Esophagus muscularis mucosa (tissue), 4 donors: ENCODE results near the gene TANC1. TPM values are rescaled to one million over a fixed set of nuclear protein-coding genes. Genes with fewer than 3 reads are reported as not detected.

Experiments used
- DNase-seq: peaks from one replicate; pipeline ENCODE4 v3.0.0-alpha.2; 2017; ENCODE audit errors: extremely low spot score
- H3K27ac ChIP-seq, 4 donors: fragments of 200-600 bp; sonication (generic); replicated peaks in 1 of 4; 1 replicate in 3 of 4; 2 replicates in 1 of 4; pipeline ENCODE4 v1.5.1; 2016 to 2019; ENCODE audit warnings: mild to moderate bottlenecking in 1 of 4
- H3K27me3 ChIP-seq, 4 donors: fragments of 200-600 bp; sonication (generic); one replicate each; pipeline versions ENCODE4 v1.5.1 to v1.6.0; 2016 to 2019
- H3K36me3 ChIP-seq, 4 donors: fragments of 200-600 bp; sonication (generic); one replicate each; pipeline ENCODE4 v1.5.1; 2016 to 2019
- H3K4me1 ChIP-seq, 4 donors: fragments of 200-600 bp; sonication (generic); one replicate each; pipeline ENCODE4 v1.5.1; 2016 to 2019
- H3K4me3 ChIP-seq, 4 donors: fragments of 200-600 bp; sonication (generic); 1 replicate in 2 of 4; 2 replicates in 2 of 4; pipeline ENCODE4 v1.5.1; 2016 to 2019; ENCODE audit warnings: mild to moderate bottlenecking in 4 of 4, moderate library complexity in 1 of 4
- H3K9me3 ChIP-seq, 4 donors: fragments of 200-600 bp; sonication (generic); 1 replicate in 3 of 4; 2 replicates in 1 of 4; pipeline ENCODE4 v1.5.1; 2016 to 2019
- CTCF ChIP-seq, 3 experiments: fragments of 200-600 bp in 2 of 3; fragments of 450-650 bp in 1 of 3; sonication (generic) in 2 of 3; IDR thresholded peaks; one replicate each; pipeline ENCODE4 v1.5.1; 2017 to 2019; ENCODE audit warnings: antibody characterized with exemption in 3 of 3, mild to moderate bottlenecking in 2 of 3, moderate library complexity in 1 of 3
- EP300 ChIP-seq: sonication (generic); formaldehyde crosslinking; IDR thresholded peaks from one replicate; pipeline ENCODE4 v1.6.1; 2017; ENCODE audit warnings: antibody characterized with exemption
- POLR2A ChIP-seq: fragments of 450-650 bp; IDR thresholded peaks from one replicate; pipeline ENCODE4 v1.6.1; 2017; ENCODE audit warnings: antibody characterized with exemption, moderate library complexity, mild to moderate bottlenecking, low read depth
- POLR2AphosphoS5 ChIP-seq, 2 donors: sonication (generic); formaldehyde crosslinking; IDR thresholded peaks; one replicate each; pipeline ENCODE4 v1.6.1; 2017; ENCODE audit warnings: antibody characterized with exemption in 2 of 2
- WGBS: methylation state at CpG from one replicate; pipeline ENCODE4 v1.1.5; 2018; 5-methylcytosine and 5-hydroxymethylcytosine counted together
- intact Hi-C: fragments of 100-400 bp; cut with DNase I; formaldehyde crosslinking; loops from one replicate; pipeline ENCODE4 v1.15.1; 2023
- total RNA-seq, 4 donors: library from RNA; depleted of rRNA; stranded (reverse); fragments of >200 nt; gene quantifications; one replicate each; pipeline versions ENCODE4 v1.1.0 to v1.2.1, GENCODE V29; 2016

The TANC1 gene
- total RNA-seq, 4 donors from 2014 or later, result 34.3 to 54.0 (median 52.9) TPM

DNA sequence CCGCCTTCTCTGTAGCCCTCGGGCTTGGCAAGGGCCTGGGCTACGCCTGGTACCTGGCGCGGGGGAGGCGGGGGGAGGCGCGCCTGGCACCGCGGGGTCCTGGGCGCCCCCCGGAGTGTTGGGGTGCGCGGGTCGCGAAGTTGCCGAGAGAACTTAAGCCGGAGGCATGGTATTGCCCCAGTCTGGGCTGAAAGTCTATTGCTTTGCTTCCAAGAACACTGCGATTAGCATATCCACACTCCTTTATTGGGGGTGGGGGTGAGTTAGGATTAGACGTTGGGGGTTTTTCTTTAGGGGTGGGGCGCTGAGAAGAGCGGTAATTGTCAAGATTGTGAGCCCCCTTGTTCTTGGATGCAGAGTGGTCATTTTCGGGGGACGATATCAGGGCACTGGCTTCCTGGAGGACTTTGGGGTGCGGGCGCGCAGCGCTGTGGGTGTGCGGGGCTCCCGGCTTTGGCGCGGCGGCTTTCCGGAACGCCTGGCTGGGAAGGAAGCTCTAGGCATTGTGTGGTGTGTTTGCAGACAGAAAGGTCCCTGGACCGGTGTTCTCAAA, 798 bp downstream of the TANC1 start:
- peak in 1 of 2 donors; percentile 16 for TF ChIP-seq POLR2AphosphoS5 (IDR thresholded peaks at IDR 0.05)
- no peak for TF ChIP-seq POLR2A
- intact Hi-C loops, result loop anchor here (5.0 kb wide), 1 partner anchor 153 kb away; no protein-coding TSS in a partner anchor
- H3K27ac ChIP-seq, result peak overlapping the region; percentile 88 to 95 (median 94)
- no peaks in the 10 kb centered on the region for H3K27me3 ChIP-seq
- H3K4me3 ChIP-seq, result peak overlapping the region; percentile 79 to 91 (median 88)
- peaks cover 39 to 60% (median 48%) of the 10 kb centered on the region in 4 donors for H3K4me1 ChIP-seq
- 0% methylated on average over 8 of the region's 36 CpGs for WGBS
- H3K9me3 ChIP-seq, result no peaks in the 10 kb centered on the region
- H3K36me3 ChIP-seq, result no peaks in the 10 kb centered on the region
- DNase-seq, result no peak

- intact Hi-C loops, result loop anchor here (5.0 kb wide), 1 partner anchor 153 kb away; no protein-coding TSS in a partner anchor
Measured at GRCh38 chr2:158969715-158970240, 1.3 kb downstream of the TANC1 start.

GRCh38 chr2:158970241-158970751, 1.9 kb downstream of the TANC1 start:
- Histone ChIP-seq H3K27ac (peak overlapping the region; percentile 88 to 95 (median 94)), H3K27me3 (no peaks in the 10 kb centered on the region), H3K4me3 (peak overlapping the region; percentile 79 to 91 (median 88)), H3K4me1 (peaks cover 39 to 64% (median 48%) of the 10 kb centered on the region in 4 donors), H3K9me3 (no peaks in the 10 kb centered on the region), H3K36me3 (no peaks in the 10 kb centered on the region)
- WGBS, result 30% methylated on average over 3 of the region's 3 CpGs
- intact Hi-C loops, result no loop called here
- TF ChIP-seq EP300, result no peak
- no peak for TF ChIP-seq CTCF (IDR thresholded peaks at IDR 0.05)
- TF ChIP-seq POLR2A, result no peak
- TF ChIP-seq POLR2AphosphoS5 (IDR thresholded peaks at IDR 0.05), result no peak
- no peak for DNase-seq

More at GRCh38 chr2:158969715-158970240, 1.3 kb downstream of the TANC1 start:
- H3K27ac ChIP-seq, result peak overlapping the region; percentile 88 to 95 (median 94)
- H3K4me3 ChIP-seq, result peak overlapping the region; percentile 79 to 91 (median 88)
- no peak for DNase-seq
- no peaks in the 10 kb centered on the region for H3K9me3 ChIP-seq
- H3K36me3 ChIP-seq, result no peaks in the 10 kb centered on the region
- peaks cover 39 to 64% (median 48%) of the 10 kb centered on the region in 4 donors for H3K4me1 ChIP-seq
- TF ChIP-seq CTCF (IDR thresholded peaks at IDR 0.05), result no peak
- TF ChIP-seq POLR2AphosphoS5 (IDR thresholded peaks at IDR 0.05), result peak; percentile 8 to 36
- no peaks in the 10 kb centered on the region for H3K27me3 ChIP-seq
- 5% methylated on average over 15 of the region's 25 CpGs for WGBS

DNA sequence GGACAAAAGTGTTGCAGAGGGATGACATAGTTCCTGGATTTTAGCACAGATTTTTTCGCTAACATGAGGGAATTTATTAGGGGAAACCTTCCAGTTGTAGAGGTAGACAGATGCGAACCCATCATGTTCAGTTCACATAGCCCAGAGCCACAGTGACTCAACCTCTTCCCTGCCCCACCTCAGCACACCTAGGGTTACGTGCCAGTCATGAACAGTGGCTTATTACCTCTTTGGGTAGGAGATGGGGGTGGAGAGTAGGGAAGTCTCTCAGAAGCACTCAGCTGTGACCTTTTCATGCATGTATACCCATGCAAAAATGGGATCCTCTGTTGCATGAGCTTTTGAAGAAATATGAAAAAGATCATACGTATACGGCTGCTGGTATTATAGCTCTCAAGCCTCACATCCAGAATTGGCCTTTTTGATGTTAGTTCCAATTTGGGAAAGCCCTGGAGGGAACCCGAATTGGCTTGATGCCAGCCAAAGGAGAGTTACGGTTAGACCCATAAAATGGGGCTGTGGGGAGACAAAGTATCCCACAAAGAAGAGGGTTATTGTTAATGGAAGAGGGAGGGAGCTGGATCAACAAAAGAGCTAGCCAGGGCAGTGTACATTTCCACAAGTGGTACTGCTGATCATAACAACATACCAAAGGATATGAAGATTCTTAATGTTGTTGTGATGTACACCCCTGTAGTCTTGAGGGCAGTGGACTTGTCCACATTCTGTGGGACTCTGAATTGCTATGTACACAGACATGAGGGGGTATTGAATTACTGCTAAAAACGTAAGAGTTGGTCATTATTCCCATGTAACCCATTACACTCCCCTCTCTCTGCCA, 4.9 kb downstream of the TANC1 start:
- H3K27ac ChIP-seq, result peak overlapping the region in 3 of 4 donors; percentile 5 to 95 (median 94)
- H3K27me3 ChIP-seq, result no peaks in the 10 kb centered on the region
- DNase-seq, result no peak
- 82% methylated on average over 8 of the region's 8 CpGs for WGBS
- no peak overlapping the region for H3K4me3 ChIP-seq
- H3K4me1 ChIP-seq, result peaks cover 34 to 58% (median 48%) of the 10 kb centered on the region in 4 donors
- intact Hi-C loops, result no loop called here
- TF ChIP-seq POLR2AphosphoS5 (IDR thresholded peaks at IDR 0.05) (no peak), CTCF (IDR thresholded peaks at IDR 0.05) (no peak), POLR2A (no peak), EP300 (no peak)
- H3K36me3 ChIP-seq, result no peaks in the 10 kb centered on the region
- H3K9me3 ChIP-seq, result no peaks in the 10 kb centered on the region
